SK-N-SH (cell line): Measurements from ENCODE around the gene SLC16A5. TPM values are rescaled to one million over a fixed set of nuclear protein-coding genes. Genes with fewer than 3 reads are reported as not detected.

Experiments
- CTCF ChIA-PET: fragments of 300-600, 350-600 bp; formaldehyde crosslinking; extraction: SDS; loops from one replicate; lab custom pipeline; 2021; lab: Yijun Ruan, JAX
- POLR2A ChIA-PET: fragments of 350-600 bp; sonication (Branson Sonifier 250); formaldehyde crosslinking; extraction: SDS; loops from one replicate; lab custom pipeline; 2020; ENCODE audit warnings: antibody characterized with exemption, inconsistent platforms; lab: Yijun Ruan, JAX
- DNase-seq: peaks from one replicate; pipeline ENCODE4 v3.0.0; 2012
- H2AFZ ChIP-seq: fragments of 200-600 bp; sonication (generic); 2 replicates; pipeline ENCODE4 v1.8.1; 2016; ENCODE audit warnings: antibody characterized with exemption, mild to moderate bottlenecking, low read depth
- H3F3A ChIP-seq: fragments of 200-600 bp; sonication (generic); replicated peaks from 2 replicates; pipeline ENCODE3; 2016; ENCODE audit warnings: antibody characterized with exemption, mild to moderate bottlenecking; ENCODE audit not compliant: insufficient read depth
- H3K27ac ChIP-seq, 2 experiments: fragments of 200-500 bp in 1 of 2; fragments of 200-600 bp in 1 of 2; sonication (Bioruptor generic) in 1 of 2; sonication (generic), shearing (Covaris generic) in 1 of 2; 2 replicates each; pipeline versions ENCODE4 v1.5.1 to v1.6.1; 2014 to 2016; ENCODE audit warnings: low read depth in 2 of 2, inconsistent platforms in 1 of 2, low read length in 1 of 2, mild to moderate bottlenecking in 1 of 2, mixed read lengths in 1 of 2
- H3K27me3 ChIP-seq: fragments of 200-600 bp; sonication (generic), shearing (Covaris generic); 2 replicates; pipeline ENCODE4 v1.6.1; 2016; ENCODE audit warnings: mixed run types; ENCODE audit not compliant: insufficient read depth
- H3K36me3 ChIP-seq, 2 experiments: fragments of 200-500 bp in 1 of 2; fragments of 200-600 bp in 1 of 2; sonication (Bioruptor generic) in 1 of 2; sonication (generic) in 1 of 2; replicated peaks in 1 of 2; 2 replicates each; pipeline versions ENCODE3 to v1.5.1; 2014 to 2016; ENCODE audit warnings: low read length in 1 of 2, mild to moderate bottlenecking in 1 of 2; ENCODE audit not compliant: insufficient read depth in 2 of 2, control insufficient read depth in 1 of 2
- H3K4me1 ChIP-seq, 2 experiments: fragments of 200-500 bp in 1 of 2; fragments of 200-600 bp in 1 of 2; sonication (Bioruptor generic) in 1 of 2; sonication (generic), shearing (Covaris generic) in 1 of 2; 2 replicates each; pipeline versions ENCODE4 v1.5.1 to v1.6.1; 2014 to 2016; ENCODE audit warnings: low read depth in 1 of 2, low read length in 1 of 2, mixed run types in 1 of 2; ENCODE audit not compliant: insufficient read depth in 2 of 2, control insufficient read depth in 1 of 2
- H3K4me2 ChIP-seq: fragments of 200-600 bp; sonication (generic), shearing (Covaris generic); 2 replicates; pipeline ENCODE4 v1.6.1; 2017; ENCODE audit warnings: mixed run types
- H3K4me3 ChIP-seq, 2 experiments: fragments of 200-500 bp in 1 of 2; fragments of 200-600 bp in 1 of 2; sonication (Bioruptor generic) in 1 of 2; sonication (generic), shearing (Covaris generic) in 1 of 2; 2 replicates each; pipeline versions ENCODE4 v1.5.1 to v1.8.1; 2014 to 2016; ENCODE audit warnings: low read depth in 2 of 2, inconsistent platforms in 1 of 2, low read length in 1 of 2, mild to moderate bottlenecking in 1 of 2, mixed read lengths in 1 of 2, moderate library complexity in 1 of 2
- H3K79me2 ChIP-seq: fragments of 200-600 bp; sonication (generic); 2 replicates; pipeline ENCODE4 v1.8.1; 2017; ENCODE audit warnings: mild to moderate bottlenecking; ENCODE audit not compliant: insufficient read depth
- H3K9ac ChIP-seq: fragments of 200-600 bp; sonication (generic); 2 replicates; pipeline ENCODE4 v1.6.1; 2017; ENCODE audit warnings: mixed run types
- H3K9me2 ChIP-seq: fragments of 200-600 bp; sonication (generic); 2 replicates; pipeline ENCODE4 v1.6.1; 2017; ENCODE audit warnings: mixed run types
- H3K9me3 ChIP-seq: fragments of 200-600 bp; sonication (generic); 2 replicates; pipeline ENCODE4 v1.6.1; 2017; ENCODE audit warnings: mixed run types, mild to moderate bottlenecking, moderate library complexity
- H4K20me1 ChIP-seq: fragments of 200-600 bp; sonication (generic); 2 replicates; pipeline ENCODE4 v1.6.1; 2017; ENCODE audit warnings: mild to moderate bottlenecking, mixed run types; ENCODE audit not compliant: insufficient read depth
- FOXJ3 ChIP-seq: sonication (generic); formaldehyde crosslinking; IDR thresholded peaks from 2 replicates; pipeline ENCODE4 v1.5.1; 2020; ENCODE audit warnings: mild to moderate bottlenecking, missing genetic modification reagents
- FOXM1 ChIP-seq: IDR thresholded peaks from 2 replicates; pipeline ENCODE4 v1.4.0; 2012; ENCODE audit warnings: low read depth, mild to moderate bottlenecking
- JUND ChIP-seq: IDR thresholded peaks from 2 replicates; pipeline ENCODE4 v1.4.0; 2012
- MXI1 ChIP-seq: IDR thresholded peaks from 2 replicates; pipeline ENCODE4 v1.6.1; 2012; ENCODE audit warnings: mild to moderate bottlenecking, low read depth, low read length, improper control_type of control experiment
- NRF1 ChIP-seq: IDR thresholded peaks from 2 replicates; pipeline ENCODE4 v1.6.1; 2012; ENCODE audit warnings: low read depth, mild to moderate bottlenecking, low read length
- POLR2AphosphoS5 ChIP-seq: IDR thresholded peaks from 2 replicates; pipeline ENCODE4 v1.6.1; 2012; ENCODE audit warnings: low read depth, low read length
- RAD21 ChIP-seq: IDR thresholded peaks from 2 replicates; pipeline ENCODE4 v1.6.1; 2012; ENCODE audit warnings: mild to moderate bottlenecking, low read length
- RCOR1 ChIP-seq: fragments of 150-350 bp; IDR thresholded peaks from 2 replicates; pipeline ENCODE4 v1.6.1; 2017; ENCODE audit warnings: antibody characterized with exemption, low read length
- RFX5 ChIP-seq: IDR thresholded peaks from 2 replicates; pipeline ENCODE4 v1.6.1; 2012; ENCODE audit warnings: mild to moderate bottlenecking, improper control_type of control experiment, low read length
- SIN3A ChIP-seq: IDR thresholded peaks from 2 replicates; pipeline ENCODE4 v1.6.1; 2012; ENCODE audit warnings: low read depth, mild to moderate bottlenecking, low read length, moderate library complexity, borderline replicate concordance
- SMC3 ChIP-seq: IDR thresholded peaks from 2 replicates; pipeline ENCODE4 v1.6.1; 2012; ENCODE audit warnings: low read depth, low read length, improper control_type of control experiment
- TEAD4 ChIP-seq: IDR thresholded peaks from 2 replicates; pipeline ENCODE4 v1.4.0; 2012; ENCODE audit warnings: mild to moderate bottlenecking, borderline replicate concordance; ENCODE audit not compliant: insufficient read depth
- USF1 ChIP-seq: IDR thresholded peaks from 2 replicates; pipeline ENCODE4 v1.4.0; 2012; ENCODE audit warnings: low read depth, borderline replicate concordance
- whole genome bisulfite sequencing: methylation state at CpG from one replicate; pipeline ENCODE4 v1.1.6; 2017; ENCODE audit warnings: low lambda C conversion rate; 5-methylcytosine and 5-hydroxymethylcytosine counted together
- polyA plus RNA-seq, 3 experiments: library from polyadenylated mRNA; depleted of rRNA; stranded (reverse); fragments of >200 nt; gene quantifications; 2 replicates each; pipeline ENCODE4 v1.2.3, GENCODE V29; 2012

SLC16A5 gene
- polyA plus RNA-seq, 1 of the 3 experiments (the other 2 are of a cell fraction), result 0.03 TPM

GRCh38 chr17:75114552-75115314 is 27.0 kb downstream of the SLC16A5 start:
- Histone ChIP-seq H3K9me3 (no peaks in the 10 kb centered on the region), H3K9me2 (no peaks in the 10 kb centered on the region), H3K4me1 (peaks cover 0 to 12% of the 10 kb centered on the region in 2 experiments; a peak in 1 of 4 replicates), H3K79me2 (peaks cover 21% of the 10 kb centered on the region; the same call in 1 of the 2 replicates), H4K20me1 (no peaks in the 10 kb centered on the region), H3K27me3 (no peaks in the 10 kb centered on the region), H3K27ac (no peak overlapping the region), H3K4me2 (peak overlapping the region; percentile 48; the same call in 1 of the 2 replicates), H3F3A (peaks cover 15% of the 10 kb centered on the region), H3K9ac (no peak overlapping the region), H3K4me3 (no peak overlapping the region), H3K36me3 (peaks cover 0 to 9% of the 10 kb centered on the region in 2 experiments), H2AFZ (peak overlapping the region; percentile 80; the same call in 1 of the 2 replicates)
- 80% methylated on average over 19 of the region's 19 CpGs for WGBS
- CTCF ChIA-PET, result interaction anchor here (0.6 to 11.4 kb wide), 84 partner anchors 10 to 519 kb away, joined by 3 to 422 read pairs (median 6); partner anchors contain the start of genes ATP5PD, FDXR, GGA3 and GRB2
- DNase-seq, result peak; percentile 9
- TF ChIP-seq MXI1 (no peak), SMC3 (no peak)
- POLR2A ChIA-PET, result interaction anchor here (1.0 to 2.3 kb wide), 8 partner anchors 10 to 153 kb away, joined by 3 to 22 read pairs (median 6); partner anchors contain the start of genes NT5C and SUMO2

- ChIA-PET POLR2A (interaction anchor here (0.5 to 2.3 kb wide), 2 partner anchors 15 to 167 kb away, joined by 3 to 22 read pairs; partner anchors contain the start of gene NT5C), CTCF (interaction anchor here (0.6 to 11.4 kb wide), 14 partner anchors 11 to 297 kb away, joined by 3 to 422 read pairs (median 8); partner anchors contain the start of genes NT5C and NUP85)
- Histone ChIP-seq H3K4me1 (peaks cover 0 to 11% of the 10 kb centered on the region in 2 experiments; a peak in 1 of 4 replicates), H3K27me3 (no peaks in the 10 kb centered on the region), H3F3A (peaks cover 15% of the 10 kb centered on the region), H3K36me3 (peaks cover 0 to 9% of the 10 kb centered on the region in 2 experiments), H4K20me1 (no peaks in the 10 kb centered on the region), H3K27ac (no peak overlapping the region), H3K9me2 (no peaks in the 10 kb centered on the region), H2AFZ (no peak overlapping the region), H3K9ac (no peak overlapping the region), H3K9me3 (no peaks in the 10 kb centered on the region), H3K79me2 (peaks cover 18% of the 10 kb centered on the region; the same call in 1 of the 2 replicates), H3K4me3 (no peak overlapping the region), H3K4me2 (no peak overlapping the region)
- no peak for DNase-seq
- no peak for TF ChIP-seq SIN3A
- TF ChIP-seq TEAD4, result no peak
- no peak for TF ChIP-seq POLR2AphosphoS5
- no peak for TF ChIP-seq JUND
- no peak for TF ChIP-seq FOXJ3 (CRISPR knock-in tag)
- TF ChIP-seq RAD21, result no peak
- no peak for TF ChIP-seq NRF1
- TF ChIP-seq RFX5, result no peak
- no peak for TF ChIP-seq RCOR1
- no peak for TF ChIP-seq USF1
- no peak for TF ChIP-seq FOXM1
Observed at GRCh38 chr17:75115555-75115954, 27.8 kb downstream of the SLC16A5 start.
